ENCODE measurements around the gene GRHL1. TPM values are rescaled to one million over a fixed set of nuclear protein-coding genes. Genes with fewer than 3 reads are reported as not detected.

The GRHL1 gene
- total RNA-seq, 1 donor: 0.54 TPM

GRCh38 chr2:9991829-9992273 lies 40.4 kb downstream of the GRHL1 start:
- peak in 2 of 3 donors; percentile 19 to 30 for DNase-seq (ENCODE audit: low read depth in 2 of 3, low spot score in 2 of 3)

- DNase-seq (ENCODE audit: low read depth in 2 of 3, low spot score in 2 of 3): no peak
Observed at GRCh38 chr2:9992427-9993187, 41.1 kb downstream of the GRHL1 start.

- no peak for DNase-seq (ENCODE audit: low read depth in 2 of 3, low spot score in 2 of 3)
Observed at GRCh38 chr2:9993488-9994165, 42.1 kb downstream of the GRHL1 start.

- DNase-seq (ENCODE audit: low read depth in 2 of 3, low spot score in 2 of 3): no peak
Observed at GRCh38 chr2:9994462-9994861, 43.0 kb downstream of the GRHL1 start.

- no peak for DNase-seq (ENCODE audit: low read depth in 2 of 3, low spot score in 2 of 3)
Observed at GRCh38 chr2:9995059-9995458, 43.6 kb downstream of the GRHL1 start.

- no peak for DNase-seq (ENCODE audit: low read depth in 2 of 3, low spot score in 2 of 3)
Observed at GRCh38 chr2:9996321-9996720, 44.8 kb downstream of the GRHL1 start.

GRCh38 chr2:9997936-9998335 lies 46.4 kb downstream of the GRHL1 start:
- DNase-seq (ENCODE audit: low read depth in 2 of 3, low spot score in 2 of 3): no peak

- no peak for DNase-seq (ENCODE audit: low read depth in 2 of 3, low spot score in 2 of 3)
Observed at GRCh38 chr2:9998916-9999654, 47.6 kb downstream of the GRHL1 start.

GRCh38 chr2:9999693-10000092 lies 48.2 kb downstream of the GRHL1 start:
- no peak for DNase-seq (ENCODE audit: low read depth in 2 of 3, low spot score in 2 of 3)

GRCh38 chr2:10000541-10000940 lies 49.0 kb downstream of the GRHL1 start:
- no peak for DNase-seq (ENCODE audit: low read depth in 2 of 3, low spot score in 2 of 3)

- no peak for DNase-seq (ENCODE audit: low read depth in 2 of 3, low spot score in 2 of 3)
Observed at GRCh38 chr2:10001586-10001985, 50.1 kb downstream of the GRHL1 start.

GRCh38 chr2:10002109-10002508 lies 50.6 kb downstream of the GRHL1 start:
- no peak for DNase-seq (ENCODE audit: low read depth in 2 of 3, low spot score in 2 of 3)

- DNase-seq (ENCODE audit: low read depth in 2 of 3, low spot score in 2 of 3): no peak
Observed at GRCh38 chr2:10002681-10003080, 51.2 kb downstream of the GRHL1 start.

- no peak for DNase-seq (ENCODE audit: low read depth in 2 of 3, low spot score in 2 of 3)
Observed at GRCh38 chr2:10003206-10004125, 52.0 kb downstream of the GRHL1 start.

- no peak for DNase-seq (ENCODE audit: low read depth in 2 of 3, low spot score in 2 of 3)
Observed at GRCh38 chr2:10004401-10004800, 52.9 kb downstream of the GRHL1 start.

GRCh38 chr2:10004836-10005235 lies 53.3 kb downstream of the GRHL1 start:
- DNase-seq (ENCODE audit: low read depth in 2 of 3, low spot score in 2 of 3): no peak

GRCh38 chr2:10005461-10006235 lies 54.2 kb downstream of the GRHL1 start:
- DNase-seq (ENCODE audit: low read depth in 2 of 3, low spot score in 2 of 3): no peak

- DNase-seq (ENCODE audit: low read depth in 2 of 3, low spot score in 2 of 3): peak in 2 of 3 donors; percentile 16 to 22
Observed at GRCh38 chr2:10006236-10007161, 55.0 kb downstream of the GRHL1 start.

GRCh38 chr2:10007435-10007834 lies 55.9 kb downstream of the GRHL1 start:
- DNase-seq (ENCODE audit: low read depth in 2 of 3, low spot score in 2 of 3): no peak

Measured in hematopoietic multipotent progenitor cell (in vitro differentiated cells).